GM12865 (cell line): ENCODE results near the gene DPYD.

Experiments
- DNase-seq: peaks from one replicate; pipeline ENCODE4 v3.0.0; 2010; ENCODE audit warnings: low read depth
- H3K4me3 ChIP-seq: 2 replicates; pipeline ENCODE4 v1.5.1; 2011; ENCODE audit warnings: mild to moderate bottlenecking, low read depth, low read length, control low read depth
- TF ChIP-seq, protein P1 (sequence below): IDR thresholded peaks from 2 replicates; pipeline ENCODE4 v1.5.1; 2011; ENCODE audit warnings: low read length, control low read depth, low read depth, inconsistent platforms; ENCODE audit not compliant: insufficient read depth; ENCODE audit errors: missing control alignments

Gene DPYD

DNA sequence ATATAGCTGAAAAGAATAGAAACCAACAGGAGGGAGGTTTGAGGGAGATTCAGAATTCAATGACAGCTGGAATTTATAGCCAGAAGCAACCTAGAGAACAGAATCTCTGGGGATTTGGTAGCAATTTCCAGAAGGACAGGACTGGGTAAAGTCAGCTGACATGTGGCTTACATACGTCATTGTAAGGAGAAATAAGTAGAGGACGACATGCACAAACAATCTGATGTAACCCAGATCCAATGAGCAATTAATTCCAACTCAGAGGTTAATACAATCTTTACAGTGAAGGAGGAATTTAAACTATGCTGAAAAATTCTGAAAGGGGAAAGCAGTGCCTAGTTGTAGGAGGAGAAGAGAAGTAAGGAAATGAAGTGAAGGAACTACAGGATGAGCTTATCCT is 815.3 kb downstream of the DPYD start:
- DNase-seq: no peak
- no peak overlapping the region for H3K4me3 ChIP-seq

DNA sequence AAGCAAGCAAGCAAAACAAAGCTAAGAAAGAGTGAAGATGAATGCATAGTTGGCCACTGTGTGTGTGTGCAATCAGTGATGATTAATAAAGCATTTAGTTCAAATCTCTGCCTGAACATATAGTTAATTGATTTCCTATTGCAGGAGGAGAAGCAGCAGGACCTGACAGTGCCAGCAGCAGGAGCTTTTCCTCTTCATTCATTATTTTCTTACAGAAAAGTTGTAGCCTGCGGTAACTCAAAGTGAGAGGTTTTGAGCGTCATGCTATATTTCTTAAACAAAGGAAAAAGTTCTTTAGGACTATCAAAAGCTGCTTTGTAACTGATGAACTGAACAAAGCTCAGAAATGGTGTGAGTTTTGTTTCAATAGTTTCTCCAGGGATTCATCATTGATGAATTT is 819.3 kb downstream of the DPYD start:
- DNase-seq: no peak
- TF ChIP-seq, protein P1, sequence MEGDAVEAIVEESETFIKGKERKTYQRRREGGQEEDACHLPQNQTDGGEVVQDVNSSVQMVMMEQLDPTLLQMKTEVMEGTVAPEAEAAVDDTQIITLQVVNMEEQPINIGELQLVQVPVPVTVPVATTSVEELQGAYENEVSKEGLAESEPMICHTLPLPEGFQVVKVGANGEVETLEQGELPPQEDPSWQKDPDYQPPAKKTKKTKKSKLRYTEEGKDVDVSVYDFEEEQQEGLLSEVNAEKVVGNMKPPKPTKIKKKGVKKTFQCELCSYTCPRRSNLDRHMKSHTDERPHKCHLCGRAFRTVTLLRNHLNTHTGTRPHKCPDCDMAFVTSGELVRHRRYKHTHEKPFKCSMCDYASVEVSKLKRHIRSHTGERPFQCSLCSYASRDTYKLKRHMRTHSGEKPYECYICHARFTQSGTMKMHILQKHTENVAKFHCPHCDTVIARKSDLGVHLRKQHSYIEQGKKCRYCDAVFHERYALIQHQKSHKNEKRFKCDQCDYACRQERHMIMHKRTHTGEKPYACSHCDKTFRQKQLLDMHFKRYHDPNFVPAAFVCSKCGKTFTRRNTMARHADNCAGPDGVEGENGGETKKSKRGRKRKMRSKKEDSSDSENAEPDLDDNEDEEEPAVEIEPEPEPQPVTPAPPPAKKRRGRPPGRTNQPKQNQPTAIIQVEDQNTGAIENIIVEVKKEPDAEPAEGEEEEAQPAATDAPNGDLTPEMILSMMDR: no peak
- H3K4me3 ChIP-seq: no peak overlapping the region

More for the DNA sequence above, 815.3 kb downstream of the DPYD start:
- TF ChIP-seq, protein P1: no peak

DNA sequence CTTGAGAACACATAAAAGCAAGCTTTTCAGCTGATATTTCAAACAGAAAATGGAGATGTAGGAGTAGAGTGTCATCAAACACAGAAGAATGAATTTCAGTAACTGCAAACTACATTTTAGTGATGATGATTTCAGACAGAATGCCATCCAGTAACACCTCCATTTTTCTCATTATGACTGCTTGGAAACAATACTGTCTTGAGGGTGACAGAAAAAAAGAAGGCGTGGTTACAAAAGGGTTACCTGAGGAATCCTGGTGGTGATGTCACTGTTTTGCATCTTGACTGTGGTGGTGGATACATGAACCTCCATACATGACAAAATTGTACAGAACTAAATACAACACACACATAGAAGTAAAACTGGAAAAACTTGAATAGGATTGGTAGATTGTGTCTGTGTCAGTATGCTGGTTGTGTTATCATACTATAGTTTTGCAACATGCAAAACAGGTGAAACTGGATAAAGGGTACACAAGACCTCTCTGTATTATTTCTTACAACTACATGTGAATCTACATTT is 823.4 kb downstream of the DPYD start:
- TF ChIP-seq, protein P1: no peak
- H3K4me3 ChIP-seq: no peak overlapping the region
- DNase-seq: no peak

DNA sequence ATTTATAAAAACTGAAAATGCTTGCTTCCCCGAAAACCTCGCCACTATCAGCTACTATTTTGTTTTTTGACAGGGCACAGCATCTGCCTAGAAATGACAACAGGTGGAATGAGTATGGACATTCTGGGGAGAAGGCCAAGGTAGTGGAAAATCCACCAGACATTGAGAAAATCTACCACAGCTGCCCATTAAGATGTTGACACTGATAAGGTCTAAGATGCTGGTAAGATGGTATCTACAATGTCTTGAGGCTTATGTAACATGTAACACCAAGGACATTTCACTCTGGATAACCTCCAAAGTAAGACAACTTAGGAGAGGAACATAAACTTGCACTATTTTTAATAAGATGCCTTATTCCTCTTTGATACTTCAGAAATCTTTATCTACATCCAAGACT is 825.1 kb downstream of the DPYD start:
- H3K4me3 ChIP-seq: no peak overlapping the region
- TF ChIP-seq, protein P1: no peak
- DNase-seq: no peak

DNA sequence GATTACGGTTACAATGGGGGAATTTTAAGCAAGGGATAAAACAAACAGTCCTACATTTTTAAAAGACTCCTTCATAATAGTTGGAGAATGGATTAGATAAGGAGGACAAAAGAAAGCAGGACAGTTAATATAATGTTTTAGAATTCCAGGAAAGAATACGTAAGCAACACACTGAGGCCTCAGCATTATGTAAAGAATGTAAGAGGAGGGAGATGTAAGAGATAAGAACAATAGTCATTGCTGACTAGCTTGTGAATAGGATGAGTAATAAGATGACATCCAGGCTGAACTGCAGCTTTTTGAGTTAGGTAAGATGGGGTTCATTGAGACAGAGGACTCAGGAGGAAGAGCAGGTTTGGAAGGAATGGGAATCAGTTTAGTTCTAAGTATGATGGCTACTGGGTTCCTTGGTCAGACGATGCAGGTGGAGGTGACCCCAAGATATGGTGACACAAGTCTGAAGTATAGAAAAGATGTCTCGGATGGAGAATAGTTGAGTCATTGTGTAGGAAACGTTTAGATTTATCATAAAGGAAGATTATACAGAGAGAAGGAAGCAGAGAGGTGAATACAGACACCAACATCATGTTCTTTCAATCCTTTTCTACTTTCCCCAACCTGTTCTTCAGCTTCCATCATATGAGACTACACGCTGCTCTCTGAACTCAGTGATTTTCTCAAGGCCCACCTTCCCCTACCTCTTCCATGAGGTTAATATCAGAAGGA is 826.4 kb downstream of the DPYD start:
- H3K4me3 ChIP-seq: no peak overlapping the region
- TF ChIP-seq, protein P1: no peak
- DNase-seq: no peak

DNA sequence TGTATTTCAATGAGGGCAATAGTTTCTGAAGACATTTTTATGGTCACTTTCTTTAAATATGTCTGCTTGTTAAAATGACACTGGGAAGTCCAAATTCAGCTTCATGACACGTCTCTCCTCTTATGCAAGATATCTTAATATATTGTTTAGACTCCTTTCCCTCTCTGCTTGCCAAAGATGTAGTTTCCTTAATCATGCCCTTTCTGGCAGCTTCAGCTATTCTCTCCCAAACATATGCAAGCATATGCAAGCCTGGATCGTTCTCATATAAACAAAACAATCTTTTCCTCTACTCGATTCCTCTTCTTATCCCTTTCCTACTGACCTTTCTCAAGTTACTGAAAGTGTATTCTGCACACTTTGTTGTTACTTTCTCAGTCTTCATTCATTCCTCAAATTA is 827.1 kb downstream of the DPYD start:
- TF ChIP-seq, protein P1: no peak
- no peak for DNase-seq
- no peak overlapping the region for H3K4me3 ChIP-seq

DNA sequence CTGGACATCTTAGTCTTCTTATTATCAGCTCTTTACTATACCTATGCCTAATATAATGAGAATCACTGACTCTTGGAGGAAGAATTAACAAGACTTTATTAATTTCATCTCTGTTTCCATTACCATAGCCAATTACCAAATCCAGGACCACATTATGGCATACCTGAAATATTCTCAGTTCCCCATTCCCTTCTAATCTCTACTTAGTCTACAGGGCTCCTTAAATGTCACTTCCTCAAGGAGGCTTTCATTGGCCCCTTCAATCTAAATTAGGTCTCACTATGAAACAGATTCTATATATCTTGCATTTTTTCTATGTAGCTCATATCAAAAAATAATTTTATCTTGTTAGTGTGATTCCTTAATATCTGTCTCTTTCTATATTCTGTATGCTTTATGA is 828.0 kb downstream of the DPYD start:
- H3K4me3 ChIP-seq: no peak overlapping the region
- TF ChIP-seq, protein P1: no peak
- DNase-seq: no peak
